Measurements from ENCODE around the gene ASIC5. TPM values are rescaled to one million over a fixed set of nuclear protein-coding genes. Genes with fewer than 3 reads are reported as not detected.

Gene ASIC5
- total RNA-seq, 1 experiment from 2014 or later = not detected

- peaks cover 2 to 4% of the 10 kb centered on the region in 2 experiments; a peak in 2 of 4 replicates for H3K4me1 Mint-ChIP-seq
Measured at GRCh38 chr4:155887045-155887444, 21.0 kb upstream of the ASIC5 start.

More at GRCh38 chr4:155887045-155887444, 21.0 kb upstream of the ASIC5 start:
- Histone ChIP-seq H3K14ac (ENCODE audit: insufficient read depth, low read length) (no peak overlapping the region), H3T11ph (ENCODE audit: low read length) (no peak overlapping the region), H4K91ac (ENCODE audit: insufficient read length, low read depth, low read length) (no peak overlapping the region), H3K27me3 (ENCODE audit: insufficient read depth, low read length) (no peaks in the 10 kb centered on the region), H3K4me1 (ENCODE audit: insufficient read depth, low read length) (no peaks in the 10 kb centered on the region), H3K4ac (ENCODE audit: low read depth, low read length) (no peak overlapping the region), H3K56ac (ENCODE audit: insufficient read length, low read depth, low read length) (no peak overlapping the region), H4K5ac (ENCODE audit: insufficient read length, low read depth, low read length) (no peak overlapping the region), H3K27ac (ENCODE audit: insufficient read length, low read depth, low read length) (no peak overlapping the region), H3K18ac (ENCODE audit: insufficient read length, low read depth, low read length) (no peak overlapping the region), H3K79me2 (ENCODE audit: insufficient read depth, low read length) (no peaks in the 10 kb centered on the region), H3K4me2 (ENCODE audit: insufficient read depth, insufficient read length, low read length) (no peak overlapping the region), H2BK15ac (ENCODE audit: low read depth, low read length) (no peak overlapping the region), H3K23me2 (ENCODE audit: insufficient read length, low read depth, low read length, poor library complexity, severe bottlenecking) (no peaks in the 10 kb centered on the region), H4K20me1 (ENCODE audit: control insufficient read depth, insufficient read depth, insufficient read length) (no peaks in the 10 kb centered on the region), H3K79me1 (ENCODE audit: insufficient read depth, low read depth, low read length, poor library complexity, severe bottlenecking) (no peaks in the 10 kb centered on the region), H2BK120ac (ENCODE audit: low read depth, low read length, poor library complexity, severe bottlenecking) (no peak overlapping the region), H2BK5ac (ENCODE audit: insufficient read length, low read length) (no peak overlapping the region), H2AK5ac (ENCODE audit: insufficient read length, low read length) (no peak overlapping the region), H2BK12ac (ENCODE audit: insufficient read length, low read depth, low read length) (no peak overlapping the region), H2BK20ac (ENCODE audit: low read depth, low read length, poor library complexity, severe bottlenecking) (no peak overlapping the region), H3K9ac (ENCODE audit: extremely low read depth, insufficient read length, low read length) (no peak overlapping the region), H3K9me3 (ENCODE audit: control insufficient read depth, low read depth, low read length) (peaks cover 12% of the 10 kb centered on the region), H3K23ac (ENCODE audit: insufficient read length, low read depth, low read length) (no peak overlapping the region), H4K8ac (replicated peaks; ENCODE audit: insufficient read length, low read depth, low read length) (no peak overlapping the region), H2AFZ (ENCODE audit: low read length) (no peak overlapping the region)
- no peak for DNase-seq
- Mint-ChIP-seq H3K4me3 (no peak overlapping the region), H3K9me3 (peaks cover 23 to 34% of the 10 kb centered on the region in 2 experiments), H3K27ac (no peak overlapping the region), H3K36me3 (ENCODE audit: insufficient read depth in 1 of 3, low read depth in 3 of 3) (peaks cover 17 to 25% (median 19%) of the 10 kb centered on the region in 3 experiments), H3K27me3 (ENCODE audit: low read depth) (no peaks in the 10 kb centered on the region; the same call in 1 of the 2 replicates)
- TF ChIP-seq CTCF (conservative IDR thresholded peaks at IDR 0.05) = no peak
- WGBS (ENCODE audit: extremely low coverage, insufficient read length, low lambda C conversion rate) = no CpG with 5 or more reads among the region's 1 CpG
